DND-41 (cell line): ENCODE results near the gene ALDH3B2.

ENCODE experiments used
- ATAC-seq: fragments of 200-7000 bp; cut with Tn5 transposase; 3 replicates; pipeline ENCODE4 v1.9.1; 2021; ENCODE audit warnings: low read depth; ENCODE audit not compliant: insufficient read depth
- DNase-seq: peaks from one replicate; pipeline ENCODE4 v3.0.0-alpha.2; 2020
- H2AFZ ChIP-seq: 2 replicates; pipeline ENCODE4 v1.6.0; 2012; ENCODE audit warnings: low read depth, low read length
- H3K27ac ChIP-seq: 2 replicates; pipeline ENCODE4 v1.5.1; 2012; ENCODE audit warnings: low read length, inconsistent platforms
- H3K27me3 ChIP-seq: fragments of 200-600 bp; sonication (generic); 2 replicates; pipeline ENCODE4 v1.6.0; 2012; ENCODE audit warnings: low read length, mild to moderate bottlenecking, inconsistent platforms; ENCODE audit not compliant: insufficient read depth, poor library complexity
- H3K36me3 ChIP-seq: 2 replicates; pipeline ENCODE4 v1.5.1; 2012; ENCODE audit warnings: low read length, inconsistent platforms; ENCODE audit not compliant: insufficient read depth
- H3K4me1 ChIP-seq: 2 replicates; pipeline ENCODE4 v1.5.1; 2012; ENCODE audit warnings: mild to moderate bottlenecking, low read length; ENCODE audit not compliant: insufficient read depth
- H3K4me2 ChIP-seq: 2 replicates; pipeline ENCODE4 v1.6.0; 2012; ENCODE audit warnings: mild to moderate bottlenecking, moderate library complexity, low read length, inconsistent platforms; ENCODE audit not compliant: insufficient read depth
- H3K4me3 ChIP-seq, 2 experiments: fragments of 200-600 bp in 1 of 2; shearing (Covaris generic) in 1 of 2; 2 replicates each; pipeline ENCODE4 v1.5.1; 2012 to 2016; ENCODE audit warnings: inconsistent platforms in 2 of 2, low read length in 2 of 2, mild to moderate bottlenecking in 2 of 2, low read depth in 1 of 2, moderate library complexity in 1 of 2
- H3K79me2 ChIP-seq: 2 replicates; pipeline ENCODE4 v1.6.0; 2012; ENCODE audit warnings: low read length, inconsistent platforms; ENCODE audit not compliant: insufficient read depth
- H3K9ac ChIP-seq: 2 replicates; pipeline ENCODE4 v1.6.0; 2012; ENCODE audit warnings: low read depth, mild to moderate bottlenecking, inconsistent platforms, low read length, moderate library complexity
- H3K9me3 ChIP-seq: 2 replicates; pipeline ENCODE4 v1.5.1; 2012; ENCODE audit warnings: low read length, moderate library complexity, mild to moderate bottlenecking, inconsistent platforms; ENCODE audit not compliant: insufficient read depth, severe bottlenecking
- H4K20me1 ChIP-seq: 2 replicates; pipeline ENCODE4 v1.6.0; 2012; ENCODE audit warnings: low read length; ENCODE audit not compliant: insufficient read depth
- CTCF ChIP-seq: IDR thresholded peaks from 2 replicates; pipeline ENCODE4 v1.5.1; 2012; ENCODE audit warnings: borderline replicate concordance, low read length, moderate library complexity, mild to moderate bottlenecking; ENCODE audit not compliant: poor library complexity, severe bottlenecking; ENCODE audit errors: extremely low read depth
- EZH2 ChIP-seq: IDR thresholded peaks from 3 replicates; pipeline ENCODE4 v1.6.1; 2012; ENCODE audit warnings: borderline replicate concordance, low read depth, mild to moderate bottlenecking, moderate library complexity, low read length, inconsistent platforms; ENCODE audit not compliant: severe bottlenecking

ALDH3B2 gene

GRCh38 chr11:67648140-67648795 is 26.2 kb downstream of the ALDH3B2 start:
- Histone ChIP-seq H4K20me1 (no peaks in the 10 kb centered on the region), H3K4me1 (peaks cover 42% of the 10 kb centered on the region), H3K79me2 (no peaks in the 10 kb centered on the region), H3K4me2 (no peak overlapping the region), H2AFZ (no peak overlapping the region), H3K9me3 (no peaks in the 10 kb centered on the region), H3K9ac (peak overlapping the region; percentile 68; the same call in 1 of the 2 replicates), H3K4me3 (no peak overlapping the region), H3K27me3 (no peaks in the 10 kb centered on the region), H3K27ac (peak overlapping the region; percentile 84), H3K36me3 (no peaks in the 10 kb centered on the region)
- DNase-seq = peak; percentile 81
- peak; percentile 81 for ATAC-seq
- TF ChIP-seq EZH2 (no peak), CTCF (peak; percentile 80)

GRCh38 chr11:67647471-67647870 is 27.0 kb downstream of the ALDH3B2 start:
- H3K36me3 ChIP-seq = no peaks in the 10 kb centered on the region
- no peaks in the 10 kb centered on the region for H3K9me3 ChIP-seq
- peak overlapping the region; percentile 84 for H3K27ac ChIP-seq
- H3K4me1 ChIP-seq = peaks cover 42% of the 10 kb centered on the region
- no peak overlapping the region for H2AFZ ChIP-seq
- H3K79me2 ChIP-seq = no peaks in the 10 kb centered on the region
- TF ChIP-seq EZH2 (no peak), CTCF (no peak)
- DNase-seq (no peak), ATAC-seq (no peak)
- H3K9ac ChIP-seq = no peak overlapping the region
- no peaks in the 10 kb centered on the region for H3K27me3 ChIP-seq
- no peaks in the 10 kb centered on the region for H4K20me1 ChIP-seq
- H3K4me2 ChIP-seq = no peak overlapping the region
- no peak overlapping the region for H3K4me3 ChIP-seq

GRCh38 chr11:67646535-67647336 is 27.7 kb downstream of the ALDH3B2 start:
- Histone ChIP-seq H4K20me1 (no peaks in the 10 kb centered on the region), H3K4me1 (peaks cover 40% of the 10 kb centered on the region), H3K27me3 (no peaks in the 10 kb centered on the region), H2AFZ (no peak overlapping the region), H3K27ac (peak overlapping the region; percentile 20; the same call in 1 of the 2 replicates), H3K36me3 (no peaks in the 10 kb centered on the region), H3K9me3 (no peaks in the 10 kb centered on the region), H3K4me3 (no peak overlapping the region), H3K9ac (no peak overlapping the region), H3K4me2 (no peak overlapping the region), H3K79me2 (no peaks in the 10 kb centered on the region)
- ATAC-seq (peak; percentile 5; the same call in 2 of the 3 replicates), DNase-seq (peak; percentile 71)
- TF ChIP-seq EZH2 = no peak
- TF ChIP-seq CTCF = no peak
